Keratinocyte (primary cell): ENCODE measurements around the gene C19orf85.

Source experiments
- CTCF ChIP-seq, 3 experiments: IDR thresholded peaks in 1 of 3; conservative IDR thresholded peaks in 1 of 3; optimal IDR thresholded peaks in 1 of 3; 2 replicates in 2 of 3; 3 replicates in 1 of 3; pipeline versions ENCODE3 to v1.5.1; 2011; ENCODE audit warnings: low read length in 3 of 3, mild to moderate bottlenecking in 3 of 3, moderate library complexity in 2 of 3, control low read depth in 1 of 3, inconsistent platforms in 1 of 3; ENCODE audit not compliant: insufficient read depth in 2 of 3; ENCODE audit errors: extremely low read depth in 1 of 3
- EZH2 ChIP-seq: IDR thresholded peaks from one replicate; pipeline ENCODE4 v1.6.1; 2012; ENCODE audit warnings: inconsistent platforms, mild to moderate bottlenecking, low read length, moderate library complexity

GRCh38 chr19:55485439-55486011, 21.0 kb upstream of the C19orf85 start:
- no peak for TF ChIP-seq CTCF (optimal IDR thresholded peaks at IDR 0.05 in 1 of 3, IDR thresholded peaks at IDR 0.05 in 1 of 3, conservative IDR thresholded peaks at IDR 0.05 in 1 of 3; ENCODE audit: extremely low read depth in 1 of 3, insufficient read depth in 2 of 3, low read length in 3 of 3)
- no peak for TF ChIP-seq EZH2
